Dermis microvascular lymphatic vessel endothelial cell (primary cell): ENCODE data around the gene GBX2. TPM values are rescaled to one million over a fixed set of nuclear protein-coding genes. Genes with fewer than 3 reads are reported as not detected.

ENCODE experiments used
- DNase-seq, 2 donors: peaks; one replicate each; pipeline versions ENCODE4 v3.0.0 to v3.0.0-alpha.2; 2010; ENCODE audit warnings: low read depth in 2 of 2
- total RNA-seq: library from RNA; depleted of rRNA; stranded (reverse); fragments of >200 nt; gene quantifications from 2 replicates; pipeline ENCODE4 v1.2.1, GENCODE V29; 2014

Gene GBX2
- total RNA-seq, 1 donor from 2014 or later: 0.90 TPM

- DNase-seq: no peak
Measured at GRCh38 chr2:236169151-236169721, 1.1 kb upstream of the GBX2 start.

- peak in 1 of 2 donors; percentile 74 for DNase-seq
Measured at GRCh38 chr2:236167297-236168109, 683 bp downstream of the GBX2 start.

- DNase-seq: peak in 1 of 2 donors; percentile 26
Measured at GRCh38 chr2:236166796-236167296, 1.3 kb downstream of the GBX2 start.

GRCh38 chr2:236165842-236166795 is 2.1 kb downstream of the GBX2 start:
- peak in 1 of 2 donors; percentile 55 for DNase-seq

- no peak for DNase-seq
Measured at GRCh38 chr2:236164925-236165841, 3.0 kb downstream of the GBX2 start.

GRCh38 chr2:236164201-236164924 is 3.8 kb downstream of the GBX2 start:
- DNase-seq: peak in 1 of 2 donors; percentile 70

- DNase-seq: no peak
Measured at GRCh38 chr2:236163471-236164200, 4.5 kb downstream of the GBX2 start.

- peak in 1 of 2 donors; percentile 37 for DNase-seq
Measured at GRCh38 chr2:236162882-236163470, 5.2 kb downstream of the GBX2 start.

GRCh38 chr2:236162031-236162845 is 5.9 kb downstream of the GBX2 start:
- DNase-seq: no peak

GRCh38 chr2:236161531-236161930 is 6.7 kb downstream of the GBX2 start:
- no peak for DNase-seq

- DNase-seq: no peak
Measured at GRCh38 chr2:236161082-236161462, 7.1 kb downstream of the GBX2 start.

- DNase-seq: no peak
Measured at GRCh38 chr2:236160366-236161081, 7.7 kb downstream of the GBX2 start.

GRCh38 chr2:236159778-236160170 is 8.4 kb downstream of the GBX2 start:
- DNase-seq: no peak

GRCh38 chr2:236158969-236159777 is 9.0 kb downstream of the GBX2 start:
- no peak for DNase-seq

- DNase-seq: no peak
Measured at GRCh38 chr2:236157815-236158498, 10.2 kb downstream of the GBX2 start.

- DNase-seq: no peak
Measured at GRCh38 chr2:236157366-236157765, 10.8 kb downstream of the GBX2 start.
